Hematopoietic multipotent progenitor cell treated with erythropoietin and hydrocortisone succinate and interleukin-3 and kit ligand, for 17 days (in vitro differentiated cells): ENCODE measurements around the gene LY6G5C.
A peak's percentile ranks its signal among the peaks of the same experiment; 100 is the strongest.

ENCODE experiments used
- DNase-seq: peaks from one replicate; pipeline ENCODE4 v3.0.0-alpha.2; 2015; ENCODE audit warnings: low spot score

LY6G5C gene, protein sequence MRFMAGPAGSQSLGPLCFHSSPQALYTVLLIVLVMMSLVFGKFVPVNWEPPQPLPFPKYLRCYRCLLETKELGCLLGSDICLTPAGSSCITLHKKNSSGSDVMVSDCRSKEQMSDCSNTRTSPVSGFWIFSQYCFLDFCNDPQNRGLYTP

DNA sequence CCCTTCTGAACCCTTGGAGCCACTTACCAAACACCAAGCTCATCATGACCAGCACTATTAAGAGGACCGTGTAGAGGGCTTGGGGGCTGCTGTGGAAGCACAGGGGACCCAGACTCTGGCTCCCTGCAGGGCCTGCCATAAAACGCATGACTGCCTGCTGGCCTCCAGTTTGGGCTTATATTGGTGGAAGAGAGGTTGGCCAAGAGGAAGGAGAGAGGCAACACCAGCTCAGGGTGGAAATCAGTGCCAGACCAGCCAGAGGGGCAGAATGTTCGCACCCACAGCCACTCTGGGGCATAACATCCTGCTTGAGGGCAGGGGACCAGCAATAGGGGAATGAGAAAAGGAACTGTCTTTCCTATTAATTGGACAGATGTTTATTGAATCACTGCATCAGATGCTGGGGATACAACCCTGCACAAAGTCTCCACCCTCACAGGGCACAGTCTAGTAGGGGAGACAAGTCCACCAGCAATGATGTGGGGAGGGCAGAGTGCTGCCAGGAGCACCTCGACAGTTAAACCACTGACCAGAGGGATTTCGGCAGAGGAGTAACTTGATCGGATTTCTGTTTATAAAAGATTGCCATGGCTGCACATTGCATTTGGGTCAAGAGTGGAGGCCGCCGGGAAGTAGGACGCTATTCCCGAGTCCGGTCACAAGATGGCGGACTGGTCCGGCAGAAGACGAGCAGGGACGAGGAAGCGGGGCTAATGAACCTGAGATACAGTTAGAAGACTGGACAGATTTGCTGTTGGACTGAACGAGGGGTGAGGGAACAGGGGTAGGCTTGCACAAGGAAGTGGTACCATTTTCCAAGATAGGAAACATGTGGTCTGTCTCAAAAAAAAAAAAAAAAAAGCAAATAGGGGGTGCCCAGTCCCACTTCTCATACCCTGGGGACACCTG lies at the start of gene LY6G5C:
Gene LY6G5C, minus strand, starts transcription at position 842 of the 909 bp plus-strand sequence. Its CDS starts 694 bp downstream, at position 148.
- DNase-seq, result peak; percentile 80

DNA sequence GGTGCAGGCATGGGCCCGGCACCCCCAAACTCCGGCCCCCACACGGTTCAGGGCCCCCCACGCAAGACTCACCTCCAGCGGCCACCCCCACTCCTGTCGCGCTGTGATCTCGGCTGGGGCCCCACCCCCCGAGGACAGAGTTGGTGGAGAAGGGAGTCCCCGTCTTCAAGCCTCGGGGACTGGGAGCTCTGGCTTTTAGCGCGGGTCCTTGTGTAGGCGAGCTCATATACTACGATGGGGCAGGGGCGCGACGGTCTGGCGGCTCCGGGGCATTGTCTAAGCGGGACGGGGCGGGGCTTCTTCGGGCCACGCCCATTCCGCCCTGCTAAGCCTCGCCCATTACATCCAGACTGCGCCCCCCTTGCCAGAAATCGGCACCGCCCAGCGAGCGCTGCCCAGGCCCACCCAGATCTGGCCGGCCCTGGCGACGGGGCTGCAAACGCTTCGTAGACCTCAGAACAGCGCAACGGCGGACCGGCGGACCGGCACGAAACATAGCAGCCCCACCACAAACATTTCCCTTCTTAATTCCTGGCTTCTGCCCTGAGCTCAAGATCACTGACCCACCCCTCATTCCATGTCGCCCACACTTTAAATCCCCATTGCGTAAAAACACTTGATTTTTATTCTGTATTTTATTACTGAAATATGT lies 49.2 kb upstream of the LY6G5C start:
- DNase-seq, result peak; percentile 79

DNA sequence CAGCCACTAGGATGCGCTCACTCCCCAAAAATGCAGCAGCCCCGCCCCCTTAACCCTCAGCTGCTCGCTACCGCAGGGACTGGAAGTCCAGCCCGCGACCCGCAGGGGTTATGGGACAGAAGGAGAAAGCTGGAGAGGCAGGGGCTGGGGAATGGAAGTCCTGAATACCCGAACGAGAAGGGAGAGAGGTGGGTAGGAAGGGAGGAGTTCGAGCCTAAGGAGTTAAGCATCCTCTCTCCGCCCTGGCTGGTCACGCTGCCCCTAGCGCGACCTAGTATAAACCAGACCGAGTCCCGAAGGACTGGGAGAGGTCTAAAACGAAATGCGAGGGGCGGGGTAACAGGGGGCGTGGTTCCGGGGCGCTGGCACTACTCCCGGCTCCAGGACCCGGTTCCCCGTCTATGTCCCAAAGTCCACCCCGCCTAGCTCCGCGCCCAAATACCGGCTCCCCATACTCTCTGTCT lies 48.7 kb upstream of the LY6G5C start:
- DNase-seq, result peak; percentile 85

DNA sequence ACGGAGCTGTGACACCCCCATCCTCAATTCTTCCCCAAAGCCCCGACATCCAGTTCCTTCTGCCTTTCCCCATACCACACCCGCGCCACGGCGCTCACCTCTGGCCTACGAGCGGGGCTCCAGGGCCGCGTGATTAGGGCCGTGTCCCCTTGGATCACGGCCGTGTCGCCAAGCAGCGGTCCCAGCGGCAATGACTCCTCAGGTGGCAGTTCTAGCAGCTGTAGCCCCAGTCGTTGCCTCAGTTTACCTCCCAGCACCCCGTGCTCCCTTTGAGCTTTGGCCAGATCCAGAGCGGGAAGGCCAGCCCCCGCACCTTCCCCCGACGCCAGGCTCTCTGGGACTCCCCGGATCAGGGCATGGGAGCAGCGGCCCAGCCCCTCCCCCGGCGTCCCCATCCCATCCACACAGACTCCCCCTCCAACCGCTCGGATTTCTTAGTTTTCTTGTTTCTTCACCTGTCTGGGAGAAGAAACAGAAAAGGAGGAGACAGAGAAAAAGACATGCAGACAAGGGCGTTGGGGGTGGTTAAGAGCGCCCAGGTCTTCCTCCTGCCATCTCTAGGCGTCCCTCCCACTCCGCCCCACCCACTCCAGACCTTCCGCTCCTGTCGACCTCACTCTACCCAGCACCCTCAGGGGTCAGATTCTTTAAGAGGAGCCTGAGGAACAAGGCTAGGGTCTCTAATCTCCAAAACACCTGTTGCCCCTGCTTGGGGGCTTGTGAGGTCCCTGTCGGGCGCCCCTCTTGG lies 48.1 kb upstream of the LY6G5C start, which contains the start of gene DDAH2:
Gene DDAH2, minus strand, starts transcription at position 533 of the 748 bp plus-strand sequence. Its CDS starts 138 bp downstream, at position 395.
- DNase-seq, result no peak

DNA sequence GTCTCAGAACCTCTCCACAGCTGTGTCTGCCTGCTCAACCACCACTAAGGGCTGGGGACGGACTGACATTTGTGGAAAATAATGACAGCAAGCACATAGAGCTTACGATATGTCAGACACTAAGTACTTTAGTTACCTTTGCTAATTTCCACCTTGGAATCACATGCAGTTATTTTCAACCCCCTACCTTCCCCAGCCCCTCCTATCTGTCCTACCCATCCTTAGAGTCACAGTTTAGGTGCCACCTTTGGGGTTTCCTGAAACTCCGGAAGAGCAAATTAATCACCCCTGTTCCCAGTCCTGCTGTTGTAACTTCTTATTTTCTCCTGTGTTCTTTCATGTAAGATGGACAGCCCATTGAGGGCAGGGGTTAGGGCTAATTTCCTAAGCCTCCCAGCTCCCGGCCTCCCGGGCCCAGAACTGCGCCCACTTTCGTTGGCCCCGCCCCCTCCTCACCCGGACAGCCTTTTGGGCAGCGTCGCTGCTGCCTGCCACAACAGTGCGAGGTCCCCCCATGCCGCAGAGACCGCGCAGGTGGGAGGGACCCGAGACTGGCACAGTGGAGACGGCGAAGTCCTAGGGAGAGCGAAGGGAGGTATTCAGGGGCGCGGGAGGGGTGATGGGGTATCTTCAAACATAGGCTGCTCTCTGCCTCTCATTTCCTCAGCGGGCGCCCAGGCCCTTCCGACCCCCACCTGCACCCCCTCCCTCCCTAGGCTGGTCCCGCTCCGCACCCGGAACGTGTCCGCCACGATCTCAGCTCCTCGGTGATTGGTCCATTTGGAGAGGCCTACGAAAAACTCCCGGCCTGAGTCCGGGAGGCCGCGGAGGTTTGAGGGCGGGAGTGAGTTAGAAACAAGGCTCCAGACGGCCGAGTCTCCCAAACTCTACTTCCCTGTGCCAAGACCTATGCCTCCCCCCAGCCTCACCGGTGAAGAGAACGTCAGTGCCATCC lies 47.1 kb upstream of the LY6G5C start:
- DNase-seq, result no peak

DNA sequence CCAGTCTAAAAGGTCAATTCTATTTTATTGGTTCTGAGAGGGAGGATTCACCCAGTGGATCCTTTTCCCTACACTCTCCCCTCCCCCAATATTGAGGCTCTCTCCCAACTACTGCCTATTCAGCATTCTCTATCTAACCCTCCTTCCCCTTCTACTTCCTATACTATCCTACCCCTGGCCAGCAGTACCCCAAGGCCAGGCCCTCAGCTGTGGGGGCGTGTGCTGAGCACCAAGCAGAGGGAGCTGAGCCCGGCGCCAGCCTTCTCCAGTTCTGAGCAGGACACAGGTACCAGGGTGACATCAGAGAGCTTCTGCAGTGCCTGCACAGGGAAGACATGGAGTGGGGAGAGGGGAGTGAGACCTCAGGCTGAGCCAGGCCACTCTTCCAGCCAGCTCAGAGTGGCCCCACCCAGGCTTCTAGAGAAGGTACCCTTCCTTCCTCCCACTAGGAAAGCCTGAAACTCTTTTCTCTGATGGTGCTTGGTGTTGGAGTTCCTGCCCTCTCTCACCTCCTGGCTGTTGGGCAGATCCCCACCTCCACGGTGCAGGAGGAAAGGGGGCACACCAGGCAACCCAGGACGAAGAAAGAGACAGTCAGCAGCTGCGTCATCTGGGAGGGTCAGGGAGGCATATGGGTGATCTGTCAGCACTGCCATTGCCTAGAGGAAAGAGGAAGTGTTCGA lies 46.3 kb upstream of the LY6G5C start:
- DNase-seq, result no peak

DNA sequence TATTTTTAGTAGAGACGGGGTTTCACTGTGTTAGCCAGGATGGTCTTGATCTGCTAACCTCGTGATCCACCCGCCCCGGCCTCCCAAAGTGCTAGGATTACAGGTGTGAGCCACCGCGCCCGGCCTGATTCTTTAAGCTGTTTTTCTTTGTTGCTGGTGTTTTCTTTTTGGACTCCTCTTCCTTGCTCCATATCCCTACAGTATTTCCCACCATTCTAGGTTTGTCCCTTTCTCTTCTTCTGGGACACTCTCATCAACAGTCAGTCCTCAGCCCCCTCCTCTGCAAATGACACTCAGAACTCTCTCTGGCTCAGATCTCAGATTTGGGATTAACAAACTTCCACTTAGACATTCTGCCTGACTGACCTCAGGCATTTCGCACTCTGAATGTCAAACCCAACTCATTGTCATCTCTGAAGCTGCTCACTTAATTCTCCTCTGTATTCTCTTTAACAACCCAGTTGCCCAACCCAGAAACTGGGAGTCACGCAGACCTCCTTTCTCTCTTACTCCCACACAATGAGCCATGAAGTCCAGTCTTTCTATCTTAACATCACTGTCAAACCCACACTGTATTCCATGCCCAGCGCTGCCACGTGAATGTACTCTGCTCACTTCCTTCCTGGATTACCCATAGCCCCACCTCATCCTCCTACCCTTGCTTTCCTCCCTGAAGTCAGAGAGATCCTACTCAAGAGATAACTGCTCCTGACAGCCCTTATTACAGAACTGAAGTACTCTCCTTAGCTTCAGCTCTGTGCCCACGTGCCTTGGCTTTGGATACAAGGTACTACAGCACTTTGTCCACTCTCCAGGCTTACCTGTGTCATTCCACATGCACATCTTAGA lies 44.9 kb upstream of the LY6G5C start:
- DNase-seq, result no peak

DNA sequence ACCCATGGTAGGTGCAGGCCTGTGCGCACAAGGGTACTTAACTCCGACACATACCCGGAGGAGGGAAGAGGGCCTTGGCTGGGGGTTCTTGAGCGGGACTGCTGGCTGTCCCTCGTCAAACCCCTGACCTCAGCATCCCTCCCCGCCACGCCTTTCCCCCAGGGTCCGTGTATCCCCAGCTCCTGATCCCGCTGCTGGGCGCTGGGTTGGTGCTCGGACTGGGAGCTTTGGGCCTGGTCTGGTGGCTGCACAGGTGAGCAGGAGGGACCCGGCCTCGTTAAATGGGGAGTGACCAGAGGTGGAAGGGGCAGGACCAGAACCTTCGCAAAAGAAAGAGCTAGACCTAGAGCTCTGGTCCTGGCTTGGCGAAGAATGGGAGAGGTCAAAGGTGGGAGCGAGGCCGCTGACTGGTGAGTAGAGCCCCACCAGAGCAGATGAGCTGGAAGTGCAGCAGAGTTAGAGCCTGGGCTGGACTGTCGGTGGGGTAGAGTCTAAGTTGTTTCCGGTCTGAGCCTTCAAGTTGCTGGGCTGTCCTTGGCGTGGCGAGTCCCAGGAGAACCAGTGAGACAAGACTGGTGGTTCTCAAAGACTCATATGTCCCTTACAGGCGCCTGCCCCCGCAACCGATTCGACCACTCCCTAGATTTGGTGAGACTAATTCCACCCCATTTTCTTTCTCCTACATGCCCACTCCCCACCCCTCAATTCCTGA lies 43.3 kb upstream of the LY6G5C start:
- DNase-seq, result no peak

DNA sequence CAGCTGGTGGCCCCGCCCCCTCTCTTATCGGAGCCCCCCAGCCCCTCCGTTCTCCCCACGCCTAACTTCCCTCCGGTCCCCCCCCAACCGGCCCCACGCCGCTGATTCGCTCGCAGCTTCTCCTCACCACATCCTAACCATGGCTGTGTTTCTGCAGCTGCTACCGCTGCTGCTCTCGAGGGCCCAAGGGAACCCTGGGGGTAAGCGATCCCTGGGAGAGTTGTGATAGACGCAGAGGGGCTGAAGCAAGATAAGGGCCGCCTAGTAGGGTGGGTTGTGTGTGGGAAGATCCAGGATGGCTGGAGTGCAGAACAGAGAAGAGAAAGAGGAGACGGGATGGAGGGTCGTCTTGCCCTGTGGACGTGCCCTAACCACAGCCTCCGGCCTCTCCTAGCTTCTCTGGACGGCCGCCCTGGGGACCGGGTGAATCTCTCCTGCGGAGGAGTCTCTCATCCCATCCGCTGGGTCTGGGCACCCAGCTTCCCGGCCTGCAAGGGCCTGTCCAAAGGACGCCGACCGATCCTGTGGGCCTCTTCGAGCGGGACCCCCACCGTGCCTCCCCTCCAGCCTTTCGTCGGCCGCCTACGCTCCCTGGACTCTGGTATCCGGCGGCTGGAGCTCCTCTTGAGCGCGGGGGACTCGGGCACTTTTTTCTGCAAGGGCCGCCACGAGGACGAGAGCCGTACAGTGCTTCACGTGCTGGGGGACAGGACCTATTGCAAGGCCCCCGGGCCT lies 42.5 kb upstream of the LY6G5C start, which contains the start of gene MPIG6B:
Gene MPIG6B, plus strand, starts transcription at position 129 of the 735 bp plus-strand sequence. Its CDS starts 11 bp downstream, at position 140.
- DNase-seq, result no peak

DNA sequence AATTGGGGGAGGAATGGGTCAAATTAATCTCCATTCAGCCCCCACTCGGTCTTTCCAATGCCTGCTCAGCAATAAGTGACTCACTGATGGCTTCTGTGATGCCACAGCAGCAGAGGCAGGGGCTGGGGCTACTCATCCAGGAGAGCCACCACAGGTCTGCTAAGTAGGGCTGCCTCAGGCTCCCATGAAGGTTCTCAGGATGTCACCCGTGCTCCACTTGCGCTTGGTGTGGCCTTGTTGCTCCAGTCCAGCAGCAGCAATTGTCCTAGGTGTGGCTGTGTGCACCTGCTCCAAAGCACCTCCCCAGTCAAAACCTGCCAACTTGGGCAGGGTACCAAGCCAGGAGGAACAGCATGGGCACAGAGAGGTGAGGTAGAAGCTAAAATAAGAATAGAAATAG lies 41.3 kb upstream of the LY6G5C start:
- no peak for DNase-seq

DNA sequence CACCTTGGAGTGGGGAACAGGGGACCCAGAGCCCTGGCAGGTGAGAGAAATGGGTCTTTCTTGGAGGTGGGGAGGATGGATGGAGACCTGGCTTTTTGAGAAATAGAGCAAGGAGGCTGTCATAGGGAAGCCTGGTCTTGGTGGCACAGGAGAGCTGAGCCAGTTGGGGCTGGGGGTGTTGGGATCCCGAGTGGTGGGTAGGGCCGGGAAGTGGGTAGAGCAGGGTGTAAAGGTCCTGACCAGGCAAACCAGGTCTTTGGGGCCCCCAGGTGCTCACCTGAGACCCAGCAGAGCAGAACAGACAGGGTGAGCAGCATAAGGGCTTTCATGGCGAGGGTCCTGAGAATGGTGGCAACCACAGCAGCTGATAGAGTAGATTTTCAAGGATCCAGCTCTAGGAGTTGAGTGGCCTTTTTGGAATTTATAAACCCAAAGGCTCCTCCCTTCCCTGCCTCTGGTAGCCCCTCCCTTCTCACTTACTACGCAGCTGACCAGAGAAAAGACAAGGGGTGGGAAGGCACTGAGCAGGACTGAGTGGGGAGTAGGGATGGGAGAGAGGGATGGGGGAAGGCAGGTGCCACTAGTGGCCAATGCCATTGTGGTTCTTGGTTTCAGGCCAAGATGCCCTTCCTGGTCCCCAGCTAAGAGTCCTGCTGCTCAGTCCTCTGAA lies 40.6 kb upstream of the LY6G5C start, which contains the start of gene LY6G6C:
Gene LY6G6C, minus strand, starts transcription at position 396 of the 670 bp plus-strand sequence. Its CDS starts 67 bp downstream, at position 329.
- DNase-seq, result no peak

DNA sequence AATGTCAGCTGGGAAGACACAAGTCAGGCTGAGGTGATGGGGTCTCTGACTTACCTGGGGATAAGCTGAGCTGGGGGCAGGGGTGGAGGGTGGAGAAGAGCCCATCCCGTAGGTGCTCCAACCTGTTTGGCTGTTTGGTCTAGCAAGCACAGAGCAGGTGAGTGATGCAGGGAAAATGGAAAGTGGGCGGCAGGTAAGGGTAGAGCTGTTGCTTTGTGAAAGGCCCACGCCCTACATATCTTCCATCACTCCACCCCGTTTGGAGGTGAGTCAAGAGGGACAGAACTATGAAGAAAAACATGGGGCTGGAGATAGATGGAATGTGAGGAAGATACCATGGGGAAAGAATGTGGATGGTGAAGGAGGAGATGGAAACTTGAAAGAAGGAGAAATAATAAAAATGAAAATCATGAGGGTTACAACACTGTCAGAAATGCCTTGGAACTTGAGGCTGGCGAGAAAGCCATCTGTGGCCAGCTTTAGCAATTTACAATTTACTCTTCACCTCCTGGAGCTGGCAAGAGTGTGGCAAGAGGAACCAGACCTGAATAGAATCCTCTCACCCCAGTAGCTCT lies 39.4 kb upstream of the LY6G5C start:
- no peak for DNase-seq

DNA sequence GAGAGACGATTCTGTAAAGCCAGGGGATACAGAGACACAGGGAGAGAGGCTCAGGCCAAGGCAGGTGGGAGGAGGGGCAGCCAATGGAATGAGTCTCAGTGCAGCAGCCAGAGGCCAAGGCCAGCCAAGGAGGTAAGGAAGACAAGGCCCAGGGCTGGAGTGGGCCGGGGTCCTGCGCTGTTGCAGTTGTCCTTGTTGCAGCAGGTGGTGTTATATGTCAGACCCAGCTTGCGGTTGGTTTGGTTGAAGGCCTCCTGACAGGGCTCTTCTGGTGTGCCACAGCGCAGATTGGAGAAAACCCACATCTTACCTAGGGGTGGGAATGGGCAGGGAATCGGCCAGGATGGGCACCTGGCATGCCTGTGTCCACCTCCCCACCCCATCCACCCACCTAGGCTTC lies 38.1 kb upstream of the LY6G5C start:
- no peak for DNase-seq

DNA sequence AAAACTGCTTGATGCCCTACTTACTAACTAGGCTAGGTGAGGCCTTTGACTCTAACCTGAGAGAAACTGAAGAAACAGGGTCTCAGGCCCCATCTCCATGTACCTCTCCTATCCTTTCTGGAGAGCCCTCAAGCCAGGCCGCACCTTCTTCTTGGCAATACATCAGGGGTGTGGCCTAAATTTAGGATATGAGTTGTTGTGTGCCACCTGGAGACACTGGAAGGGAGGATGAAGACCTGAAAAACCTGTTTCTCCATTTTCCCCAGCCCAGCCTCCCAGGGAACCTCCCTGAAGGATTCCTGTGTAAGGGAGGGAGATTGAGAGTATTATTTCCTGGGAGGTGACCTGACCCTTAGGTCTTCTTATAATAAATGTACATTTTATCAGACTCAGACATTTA lies 37.4 kb upstream of the LY6G5C start:
- DNase-seq, result no peak

DNA sequence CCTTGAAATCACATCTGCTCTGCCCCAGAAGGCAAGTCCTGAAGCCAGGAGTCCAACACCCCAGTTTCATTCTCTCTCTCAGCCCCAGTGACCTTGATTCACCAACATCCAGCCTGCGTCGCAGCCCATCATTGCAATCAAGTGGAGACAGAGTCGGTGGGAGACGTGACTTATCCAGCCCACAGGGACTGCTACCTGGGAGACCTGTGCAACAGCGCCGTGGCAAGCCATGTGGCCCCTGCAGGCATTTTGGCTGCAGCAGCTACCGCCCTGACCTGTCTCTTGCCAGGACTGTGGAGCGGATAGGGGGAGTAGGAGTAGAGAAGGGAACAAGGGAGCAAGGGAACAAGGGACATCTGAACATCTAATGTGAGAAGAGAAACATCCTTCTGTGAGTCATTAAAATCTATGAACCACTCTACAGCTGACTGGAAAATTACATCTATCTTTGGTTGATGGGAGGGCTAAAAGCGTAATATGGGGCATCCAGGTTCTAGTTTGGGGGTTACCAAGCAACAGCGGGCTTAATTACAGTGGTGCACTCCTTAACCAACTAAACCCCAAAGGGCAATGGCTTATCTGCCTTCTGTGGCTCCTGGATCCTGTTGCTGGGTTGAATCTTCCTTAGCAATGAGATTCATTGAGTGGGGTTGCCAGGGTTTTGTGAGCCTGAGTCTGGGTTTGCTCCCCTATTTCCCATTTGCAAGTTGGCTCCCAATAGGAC lies 36.8 kb upstream of the LY6G5C start:
- no peak for DNase-seq
